ENCODE data around the gene PKDCC.

GRCh38 chr2:42064417-42064942 lies 16.7 kb downstream of the PKDCC start:
- TF ChIP-seq POLR2A (IDR thresholded peaks at IDR 0.05): no peak
- TF ChIP-seq, protein P1, sequence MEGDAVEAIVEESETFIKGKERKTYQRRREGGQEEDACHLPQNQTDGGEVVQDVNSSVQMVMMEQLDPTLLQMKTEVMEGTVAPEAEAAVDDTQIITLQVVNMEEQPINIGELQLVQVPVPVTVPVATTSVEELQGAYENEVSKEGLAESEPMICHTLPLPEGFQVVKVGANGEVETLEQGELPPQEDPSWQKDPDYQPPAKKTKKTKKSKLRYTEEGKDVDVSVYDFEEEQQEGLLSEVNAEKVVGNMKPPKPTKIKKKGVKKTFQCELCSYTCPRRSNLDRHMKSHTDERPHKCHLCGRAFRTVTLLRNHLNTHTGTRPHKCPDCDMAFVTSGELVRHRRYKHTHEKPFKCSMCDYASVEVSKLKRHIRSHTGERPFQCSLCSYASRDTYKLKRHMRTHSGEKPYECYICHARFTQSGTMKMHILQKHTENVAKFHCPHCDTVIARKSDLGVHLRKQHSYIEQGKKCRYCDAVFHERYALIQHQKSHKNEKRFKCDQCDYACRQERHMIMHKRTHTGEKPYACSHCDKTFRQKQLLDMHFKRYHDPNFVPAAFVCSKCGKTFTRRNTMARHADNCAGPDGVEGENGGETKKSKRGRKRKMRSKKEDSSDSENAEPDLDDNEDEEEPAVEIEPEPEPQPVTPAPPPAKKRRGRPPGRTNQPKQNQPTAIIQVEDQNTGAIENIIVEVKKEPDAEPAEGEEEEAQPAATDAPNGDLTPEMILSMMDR (IDR thresholded peaks at IDR 0.05 in 8 of 11, conservative IDR thresholded peaks at IDR 0.05 in 3 of 11): no peak
